Measurements from ENCODE around the gene ATP6V0A4. TPM values are rescaled to one million over a fixed set of nuclear protein-coding genes. Genes with fewer than 3 reads are reported as not detected.

Gene ATP6V0A4
- total RNA-seq, 4 donors from 2014 or later = not detected

DNA sequence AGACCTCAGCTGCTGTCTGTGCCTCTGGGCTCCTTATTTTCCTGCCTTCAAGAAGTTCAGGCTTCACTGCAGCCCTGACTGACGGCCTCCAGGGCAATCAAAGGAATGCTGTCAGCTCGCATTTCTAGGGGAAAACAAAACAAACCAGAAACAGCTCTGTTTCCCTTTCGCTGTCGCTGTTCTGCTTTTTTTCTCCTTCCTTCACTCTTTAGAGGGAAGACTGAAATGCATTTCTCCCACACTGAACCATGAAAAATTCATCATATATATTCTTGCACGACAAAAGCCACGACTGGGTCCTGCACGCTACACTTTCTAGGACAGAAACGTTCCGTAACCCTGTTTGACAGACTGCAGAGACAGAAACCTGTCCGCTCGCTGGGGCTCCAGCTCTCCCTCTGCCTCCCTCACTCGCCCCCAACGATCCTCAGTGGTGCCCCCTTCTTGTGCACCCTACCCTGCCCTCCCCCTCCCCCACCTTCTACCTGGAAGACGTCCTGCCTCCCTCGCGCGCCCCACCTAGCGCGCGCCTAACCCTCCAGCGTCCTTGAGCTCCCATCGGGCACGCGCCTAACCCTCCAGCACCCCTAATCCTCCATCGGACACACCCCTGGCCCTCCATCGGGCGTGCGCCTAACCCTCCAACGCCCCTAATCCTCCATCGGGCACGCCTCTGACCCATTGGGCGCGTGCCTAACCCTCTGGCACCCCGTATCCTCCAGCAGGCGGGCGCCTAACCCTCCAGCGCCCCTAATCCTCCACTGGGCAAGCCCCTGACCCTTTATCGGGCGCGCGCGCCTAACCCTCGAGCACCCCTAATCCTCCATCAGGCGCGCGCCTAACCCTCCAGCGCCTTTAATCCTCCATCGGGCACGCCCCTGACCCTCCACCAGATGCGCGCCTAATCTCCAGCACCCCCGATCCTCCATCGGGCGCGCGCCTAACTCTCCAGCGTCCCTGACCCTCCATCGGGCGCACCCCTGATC is 134.0 kb downstream of the ATP6V0A4 start:
- DNase-seq (ENCODE audit: extremely low spot score) = no peak
- Histone ChIP-seq H3K36me3 (no peaks in the 10 kb centered on the region), H3K27me3 (peaks cover 0 to 63% (median 0%) of the 10 kb centered on the region in 4 donors), H3K27ac (replicated peaks in 1 of 4) (no peak overlapping the region), H3K4me1 (peaks cover 0 to 11% (median 8%) of the 10 kb centered on the region in 4 donors), H3K9me3 (no peaks in the 10 kb centered on the region), H3K4me3 (peak overlapping the region; percentile 30 to 39 (median 34))
- 44% methylated on average over 48 of the region's 59 CpGs for WGBS
- intact Hi-C loops (cut with DNase I) = no loop called here
- TF ChIP-seq, protein P1, sequence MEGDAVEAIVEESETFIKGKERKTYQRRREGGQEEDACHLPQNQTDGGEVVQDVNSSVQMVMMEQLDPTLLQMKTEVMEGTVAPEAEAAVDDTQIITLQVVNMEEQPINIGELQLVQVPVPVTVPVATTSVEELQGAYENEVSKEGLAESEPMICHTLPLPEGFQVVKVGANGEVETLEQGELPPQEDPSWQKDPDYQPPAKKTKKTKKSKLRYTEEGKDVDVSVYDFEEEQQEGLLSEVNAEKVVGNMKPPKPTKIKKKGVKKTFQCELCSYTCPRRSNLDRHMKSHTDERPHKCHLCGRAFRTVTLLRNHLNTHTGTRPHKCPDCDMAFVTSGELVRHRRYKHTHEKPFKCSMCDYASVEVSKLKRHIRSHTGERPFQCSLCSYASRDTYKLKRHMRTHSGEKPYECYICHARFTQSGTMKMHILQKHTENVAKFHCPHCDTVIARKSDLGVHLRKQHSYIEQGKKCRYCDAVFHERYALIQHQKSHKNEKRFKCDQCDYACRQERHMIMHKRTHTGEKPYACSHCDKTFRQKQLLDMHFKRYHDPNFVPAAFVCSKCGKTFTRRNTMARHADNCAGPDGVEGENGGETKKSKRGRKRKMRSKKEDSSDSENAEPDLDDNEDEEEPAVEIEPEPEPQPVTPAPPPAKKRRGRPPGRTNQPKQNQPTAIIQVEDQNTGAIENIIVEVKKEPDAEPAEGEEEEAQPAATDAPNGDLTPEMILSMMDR (IDR thresholded peaks at IDR 0.05) = no peak
- TF ChIP-seq POLR2A (IDR thresholded peaks at IDR 0.05; ENCODE audit: low read depth) (no peak), EP300 (IDR thresholded peaks at IDR 0.05) (no peak), POLR2AphosphoS5 (IDR thresholded peaks at IDR 0.05) (no peak)

DNA sequence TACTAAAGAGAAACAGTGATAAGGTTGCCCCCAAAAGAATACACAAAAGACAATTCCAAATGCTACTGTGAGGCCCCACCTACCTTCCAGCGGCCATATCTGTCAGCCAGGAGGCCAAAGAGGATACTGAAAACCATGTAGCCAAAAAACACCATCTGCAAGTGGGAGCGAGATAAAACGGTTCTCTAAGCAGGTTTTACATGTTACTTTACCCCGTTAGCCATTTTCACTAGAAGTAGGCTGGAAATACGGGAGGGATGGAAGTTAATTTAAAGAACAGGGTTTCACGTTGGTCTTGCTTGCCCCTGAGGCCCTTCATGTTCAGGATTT is 135.0 kb downstream of the ATP6V0A4 start:
- H3K4me3 ChIP-seq = no peak overlapping the region
- H3K27ac ChIP-seq (replicated peaks in 1 of 4) = no peak overlapping the region
- peaks cover 0 to 11% (median 8%) of the 10 kb centered on the region in 4 donors for H3K4me1 ChIP-seq
- no peaks in the 10 kb centered on the region for H3K9me3 ChIP-seq
- WGBS = 86% methylated on average over 6 of the region's 6 CpGs
- peaks cover 0 to 59% (median 0%) of the 10 kb centered on the region in 4 donors for H3K27me3 ChIP-seq
- DNase-seq (ENCODE audit: extremely low spot score) = no peak
- TF ChIP-seq POLR2A (IDR thresholded peaks at IDR 0.05; ENCODE audit: low read depth) (no peak), EP300 (IDR thresholded peaks at IDR 0.05) (no peak), POLR2AphosphoS5 (IDR thresholded peaks at IDR 0.05) (no peak)
- TF ChIP-seq, protein P1 (IDR thresholded peaks at IDR 0.05) = no peak
- no peaks in the 10 kb centered on the region for H3K36me3 ChIP-seq
- intact Hi-C loops (cut with DNase I) = no loop called here

DNA sequence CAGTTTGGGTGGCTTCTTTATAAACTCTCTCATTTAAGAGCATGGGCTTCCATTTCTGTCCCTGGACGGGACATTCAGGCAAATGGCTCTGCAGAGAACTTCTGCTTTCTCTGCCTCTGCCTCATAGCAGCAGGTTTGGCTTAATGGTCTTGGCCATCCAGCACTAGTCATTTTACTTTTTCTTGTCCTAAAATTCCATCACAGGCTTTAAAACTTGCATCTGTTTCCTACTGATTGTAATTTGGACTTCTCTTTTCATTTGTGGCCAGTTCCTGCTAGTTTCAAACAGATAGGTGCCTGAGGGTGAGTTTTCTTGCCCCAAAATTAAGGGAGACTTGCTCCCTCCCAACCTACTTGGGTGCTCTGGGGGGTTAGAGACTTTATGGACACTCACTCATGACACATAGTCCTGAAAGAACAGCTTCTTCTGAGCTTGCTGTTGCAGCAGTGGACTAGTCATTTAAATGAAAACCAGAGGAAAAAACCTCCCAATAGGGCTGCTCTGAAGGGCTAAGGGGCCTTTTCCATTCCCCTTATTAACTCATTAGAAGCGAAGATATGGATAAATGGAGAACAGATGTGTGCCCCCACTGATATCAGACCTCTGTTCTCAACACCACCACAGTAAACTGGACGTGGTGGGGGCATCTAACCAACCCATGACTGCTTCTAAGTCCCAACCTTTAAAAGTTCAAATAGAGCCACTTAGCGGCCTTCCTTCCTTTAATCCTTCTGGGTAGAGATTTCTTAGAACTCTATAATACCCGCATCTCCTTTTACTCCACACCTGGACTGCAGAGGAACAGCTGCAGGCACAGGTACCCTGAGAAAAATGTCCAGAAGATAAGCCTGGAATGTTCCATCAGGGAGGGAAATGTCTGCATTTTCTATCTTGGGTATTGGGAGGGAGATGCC is 135.7 kb downstream of the ATP6V0A4 start:
- Histone ChIP-seq H3K27me3 (peaks cover 0 to 55% (median 0%) of the 10 kb centered on the region in 4 donors), H3K36me3 (no peaks in the 10 kb centered on the region), H3K4me1 (peaks cover 0 to 11% (median 8%) of the 10 kb centered on the region in 4 donors), H3K4me3 (no peak overlapping the region), H3K27ac (replicated peaks in 1 of 4) (no peak overlapping the region), H3K9me3 (no peaks in the 10 kb centered on the region)
- no peak for DNase-seq (ENCODE audit: extremely low spot score)
- 80% methylated on average over 5 of the region's 5 CpGs for WGBS
- TF ChIP-seq EP300 (IDR thresholded peaks at IDR 0.05) (no peak), POLR2A (IDR thresholded peaks at IDR 0.05; ENCODE audit: low read depth) (no peak), POLR2AphosphoS5 (IDR thresholded peaks at IDR 0.05) (no peak)
- TF ChIP-seq, protein P1 (IDR thresholded peaks at IDR 0.05) = no peak
- intact Hi-C loops (cut with DNase I) = no loop called here

DNA sequence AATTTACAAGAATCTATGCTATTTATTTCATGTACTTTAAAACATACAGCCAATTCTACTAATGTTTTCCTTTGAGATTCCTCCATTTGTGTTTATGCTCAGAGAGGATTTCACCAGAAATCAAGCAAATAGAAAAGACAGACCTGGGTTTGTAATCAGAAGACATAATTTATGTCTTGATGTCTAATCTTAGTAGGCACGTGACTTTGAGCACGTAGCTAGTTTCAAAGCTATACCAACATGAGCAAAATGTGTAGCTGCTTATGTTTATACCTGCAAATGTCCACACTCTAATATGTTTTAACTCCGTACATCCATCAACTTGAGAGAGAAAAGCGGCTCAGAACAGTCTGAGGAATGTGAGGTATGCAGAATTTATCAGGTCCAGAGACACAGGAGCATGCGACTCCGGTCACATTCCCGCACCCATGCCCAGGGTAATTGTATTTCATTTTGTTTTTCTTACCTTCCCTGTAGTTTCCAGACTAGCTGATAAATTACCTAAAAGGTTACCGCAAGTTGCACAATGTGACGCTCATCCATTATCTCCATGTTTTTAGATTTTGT is 136.8 kb downstream of the ATP6V0A4 start:
- DNase-seq (ENCODE audit: extremely low spot score) = no peak
- Histone ChIP-seq H3K36me3 (no peaks in the 10 kb centered on the region), H3K4me1 (peaks cover 0 to 11% (median 8%) of the 10 kb centered on the region in 4 donors), H3K9me3 (no peaks in the 10 kb centered on the region), H3K27ac (replicated peaks in 1 of 4) (no peak overlapping the region), H3K4me3 (no peak overlapping the region), H3K27me3 (peaks cover 0 to 55% (median 0%) of the 10 kb centered on the region in 4 donors)
- TF ChIP-seq EP300 (IDR thresholded peaks at IDR 0.05) (no peak), POLR2AphosphoS5 (IDR thresholded peaks at IDR 0.05) (no peak), POLR2A (IDR thresholded peaks at IDR 0.05; ENCODE audit: low read depth) (no peak)
- TF ChIP-seq, protein P1 (IDR thresholded peaks at IDR 0.05) = no peak
- intact Hi-C loops (cut with DNase I) = no loop called here
- 41% methylated on average over 9 of the region's 9 CpGs for WGBS

Data from esophagus muscularis mucosa (tissue), 4 donors.